ENCODE results near the gene SNX24. TPM values are rescaled to one million over a fixed set of nuclear protein-coding genes. Genes with fewer than 3 reads are reported as not detected.

Gene SNX24, protein sequence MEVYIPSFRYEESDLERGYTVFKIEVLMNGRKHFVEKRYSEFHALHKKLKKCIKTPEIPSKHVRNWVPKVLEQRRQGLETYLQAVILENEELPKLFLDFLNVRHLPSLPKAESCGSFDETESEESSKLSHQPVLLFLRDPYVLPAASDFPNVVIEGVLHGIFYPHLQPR
- total RNA-seq (2014; rRNA removed) (7.4 and 10.3 TPM in 2 replicates), Bru-seq, nascent RNA (percentile 58 among the genes with signal in this experiment), BruChase-seq, experiment 1, labeled RNA remaining after a 6-hour chase (percentile 50 among the genes with signal in this experiment), BruChase-seq, experiment 2, labeled RNA remaining after a 2-hour chase (percentile 57 among the genes with signal in this experiment)
- long read RNA-seq, partial matches to known transcripts: 0 of 13 reads
- long read RNA-seq, other reads (novel, unspliced or antisense): 9 of 13 reads

GRCh38 chr5:122845229-122846050 lies at the start of gene SNX24:
Gene SNX24 (plus strand): TSS chr5:122845613. CDS start chr5:122845634, 21 bp downstream.
- peaks cover 39% of the 10 kb centered on the region for H3K79me2 ChIP-seq (ENCODE audit: low read length)
- H2AFZ ChIP-seq (ENCODE audit: low read length): peak within 1 kb of the TSS; percentile 95
- DNase-seq: peak; percentile 82
- no peaks in the 10 kb centered on the region for H3K9me2 ChIP-seq (replicated peaks; ENCODE audit: low read length)
- no TSS peak for BruUV-seq (replicated peaks)
- H3K4me3 ChIP-seq (ENCODE audit: low read length): peak within 1 kb of the TSS; percentile 84
- H3K27ac ChIP-seq (ENCODE audit: low read length): peak within 1 kb of the TSS; percentile 43
- H3K9me3 ChIP-seq (ENCODE audit: low read length): no peaks in the 10 kb centered on the region
- POLR2A ChIA-PET (ENCODE audit: unreplicated experiment): no interaction called here
- peak within 1 kb of the TSS; percentile 72 for H3K9ac ChIP-seq (ENCODE audit: low read length)
- no peaks in the 10 kb centered on the region for H3K36me3 ChIP-seq (ENCODE audit: low read depth, low read length)
- H3K4me1 ChIP-seq (ENCODE audit: insufficient read depth, low read length): peaks cover 47% of the 10 kb centered on the region
- no peaks in the 10 kb centered on the region for H3F3A ChIP-seq (ENCODE audit: low read length, unreplicated experiment)
- H3K4me2 ChIP-seq (ENCODE audit: low read length): peak within 1 kb of the TSS; percentile 89
- ATAC-seq: peak; percentile 85
- intact Hi-C loops (cut with micrococcal nuclease): loop anchor here (1.0 to 10.0 kb wide), 3 partner anchors 118 to 189 kb away; partner anchors contain the start of gene PPIC
- H4K20me1 ChIP-seq (ENCODE audit: low read length): no peaks in the 10 kb centered on the region
- TF ChIP-seq CTCF (conservative IDR thresholded peaks at IDR 0.05; ENCODE audit: low read depth, low read length): no peak
- TF ChIP-seq EZH2phosphoT487 (IDR thresholded peaks at IDR 0.05; ENCODE audit: borderline replicate concordance, low read length): no peak
- TF ChIP-seq EZH2 (IDR thresholded peaks at IDR 0.05; ENCODE audit: low read length, unreplicated experiment): no peak
- CTCF ChIA-PET: no interaction called here
- no peaks in the 10 kb centered on the region for H3K27me3 ChIP-seq (ENCODE audit: low read length)

GRCh38 chr5:122805481-122805880 lies 39.9 kb upstream of the SNX24 start:
- no peak for DNase-seq
- no peaks in the 10 kb centered on the region for H3K27me3 ChIP-seq (ENCODE audit: low read length)
- no peaks in the 10 kb centered on the region for H3K9me3 ChIP-seq (ENCODE audit: low read length)
- BruUV-seq (replicated peaks): no TSS peak
- no peak for TF ChIP-seq CTCF (conservative IDR thresholded peaks at IDR 0.05; ENCODE audit: low read depth, low read length)
- TF ChIP-seq EZH2phosphoT487 (IDR thresholded peaks at IDR 0.05; ENCODE audit: borderline replicate concordance, low read length): no peak
- TF ChIP-seq EZH2 (IDR thresholded peaks at IDR 0.05; ENCODE audit: low read length, unreplicated experiment): no peak
- no peaks in the 10 kb centered on the region for H3K9me2 ChIP-seq (replicated peaks; ENCODE audit: low read length)
- intact Hi-C loops (cut with micrococcal nuclease): no loop called here
- no peak for ATAC-seq
- H3K79me2 ChIP-seq (ENCODE audit: low read length): no peaks in the 10 kb centered on the region
- no peak overlapping the region for H2AFZ ChIP-seq (ENCODE audit: low read length)
- no peak overlapping the region for H3K4me2 ChIP-seq (ENCODE audit: low read length)
- CTCF ChIA-PET: no interaction called here
- no peak overlapping the region for H3K9ac ChIP-seq (ENCODE audit: low read length)
- no peaks in the 10 kb centered on the region for H4K20me1 ChIP-seq (ENCODE audit: low read length)
- H3K27ac ChIP-seq (ENCODE audit: low read length): no peak overlapping the region
- POLR2A ChIA-PET (ENCODE audit: unreplicated experiment): no interaction called here
- H3K4me1 ChIP-seq (ENCODE audit: insufficient read depth, low read length): no peaks in the 10 kb centered on the region
- H3F3A ChIP-seq (ENCODE audit: low read length, unreplicated experiment): no peaks in the 10 kb centered on the region
- H3K36me3 ChIP-seq (ENCODE audit: low read depth, low read length): 0 out of 2 replicates have a peak, but pooled peaks cover 2% of the 10 kb centered on the region
- H3K4me3 ChIP-seq (ENCODE audit: low read length): no peak overlapping the region

Measured in PC-3 (cell line).